HepG2 (cell line): ENCODE results near the gene SOST. TPM values are rescaled to one million over a fixed set of nuclear protein-coding genes. Genes with fewer than 3 reads are reported as not detected.
A peak's percentile ranks its signal among the peaks of the same experiment; 100 is the strongest.

Experiments used
- BCL3 ChIP-seq: sonication (generic); formaldehyde crosslinking; IDR thresholded peaks from 2 replicates; pipeline ENCODE4 v1.5.1; 2020; ENCODE audit warnings: mild to moderate bottlenecking, missing genetic modification reagents, moderate library complexity
- CHD2 ChIP-seq: IDR thresholded peaks from 2 replicates; pipeline ENCODE4 v1.6.1; 2011; ENCODE audit warnings: low read depth, low read length, improper control_type of control experiment
- GRHL1 ChIP-seq: sonication (generic); formaldehyde crosslinking; conservative IDR thresholded peaks from 2 replicates; pipeline ENCODE4 v1.8.0; 2022; ENCODE audit warnings: missing genetic modification reagents
- HNF4G ChIP-seq, 2 experiments: sonication (generic) in 1 of 2; formaldehyde crosslinking in 1 of 2; IDR thresholded peaks; 2 replicates each; pipeline versions ENCODE4 v1.4.0 to v1.6.1; 2011 to 2020; ENCODE audit warnings: borderline replicate concordance in 2 of 2, low read depth in 2 of 2, mild to moderate bottlenecking in 2 of 2, low read length in 1 of 2, missing genetic modification reagents in 1 of 2, moderate library complexity in 1 of 2
- IKZF5 ChIP-seq: IDR thresholded peaks from 2 replicates; pipeline ENCODE4 v1.6.1; 2018; ENCODE audit warnings: missing genetic modification reagents, mild to moderate bottlenecking, missing compliant biosample characterization
- IRF2 ChIP-seq: IDR thresholded peaks from 2 replicates; pipeline ENCODE4 v1.6.1; 2018; ENCODE audit warnings: missing genetic modification reagents, missing compliant biosample characterization
- MIER2 ChIP-seq: IDR thresholded peaks from 2 replicates; pipeline ENCODE4 v1.6.1; 2016; ENCODE audit warnings: missing biosample characterization, missing genetic modification reagents
- POGK ChIP-seq: sonication (generic); formaldehyde crosslinking; conservative IDR thresholded peaks from 2 replicates; pipeline ENCODE4 v1.8.0; 2022; ENCODE audit warnings: mild to moderate bottlenecking, moderate library complexity, missing genetic modification reagents
- SIX4 ChIP-seq: sonication (generic); formaldehyde crosslinking; IDR thresholded peaks from 2 replicates; pipeline ENCODE4 v1.4.0; 2020; ENCODE audit warnings: missing genetic modification reagents
- ZBTB4 ChIP-seq: sonication (generic); formaldehyde crosslinking; IDR thresholded peaks from 2 replicates; pipeline ENCODE4 v1.4.0; 2020; ENCODE audit warnings: missing genetic modification reagents, mild to moderate bottlenecking, borderline replicate concordance
- ZHX1 ChIP-seq: sonication (generic); formaldehyde crosslinking; IDR thresholded peaks from 2 replicates; pipeline ENCODE4 v1.8.1; 2022; ENCODE audit warnings: low read depth, mild to moderate bottlenecking, missing genetic modification reagents
- ZKSCAN1 ChIP-seq: fragments of 150-350 bp; IDR thresholded peaks from 2 replicates; pipeline ENCODE4 v1.6.1; 2014; ENCODE audit warnings: low read length
- ZNF382 ChIP-seq: sonication (generic); formaldehyde crosslinking; IDR thresholded peaks from 2 replicates; pipeline ENCODE4 v1.5.0; 2020; ENCODE audit warnings: missing genetic modification reagents, mild to moderate bottlenecking, borderline replicate concordance
- ZNF614 ChIP-seq: IDR thresholded peaks from 2 replicates; pipeline ENCODE4 v1.6.1; 2018; ENCODE audit warnings: missing biosample characterization, missing genetic modification reagents, inconsistent platforms, borderline replicate concordance
- ZNF619 ChIP-seq: sonication (generic); formaldehyde crosslinking; IDR thresholded peaks from 2 replicates; pipeline ENCODE4 v1.4.0; 2020; ENCODE audit warnings: mild to moderate bottlenecking, missing genetic modification reagents
- polyA plus RNA-seq, 8 experiments: library from polyadenylated mRNA; depleted of rRNA in 3 of 8; stranded (reverse) in 7 of 8; unstranded in 1 of 8; fragments of >200 nt; fragmentation: Illumina TruSeq in 4 of 8; extraction: Trizol in 4 of 8; gene quantifications; 2 replicates each; pipeline versions ENCODE4 v1.2.1 to v1.2.3, GENCODE V29; 2011 to 2016; ENCODE audit warnings: low read depth in 4 of 8, missing spikeins in 1 of 8, mixed read lengths in 1 of 8; ENCODE audit not compliant: insufficient read depth in 1 of 8
- total RNA-seq, 5 experiments: library from RNA; depleted of rRNA; stranded (reverse); fragments of >200 nt; fragmentation: Illumina TruSeq; extraction: Trizol; gene quantifications; 2 replicates each; pipeline ENCODE4 v1.2.3, GENCODE V29; 2016; ENCODE audit warnings: low read depth in 1 of 5

The SOST gene
- total and polyA plus RNA-seq, 2 of the 13 experiments (the other 11 are each of a cell fraction or from before 2014, with no cell fraction given), result not detected

- TF ChIP-seq IKZF5 (CRISPR knock-in tag) (peak; percentile 86; the same call in 1 of the 2 replicates), POGK (CRISPR knock-in tag) (0 out of 2 replicates have a peak, but pooled peaks have one; percentile 60), ZBTB4 (CRISPR knock-in tag) (no peak), ZNF614 (CRISPR knock-in tag) (peak; percentile 79), SIX4 (CRISPR knock-in tag) (0 out of 2 replicates have a peak, but pooled peaks have one; percentile 35), ZNF382 (CRISPR knock-in tag) (no peak), IRF2 (CRISPR knock-in tag) (peak; percentile 92), ZHX1 (0 out of 2 replicates have a peak, but pooled peaks have one; percentile 40), CHD2 (no peak), HNF4G (IDR thresholded peaks at IDR 0.05; ENCODE audit: borderline replicate concordance, low read depth, low read length) (no peak), HNF4G (CRISPR knock-in tag; IDR thresholded peaks at IDR 0.05; ENCODE audit: borderline replicate concordance, low read depth) (no peak), ZNF619 (peak; percentile 76; the same call in 1 of the 2 replicates), MIER2 (CRISPR knock-in tag) (0 out of 2 replicates have a peak, but pooled peaks have one; percentile 44), BCL3 (CRISPR knock-in tag) (0 out of 2 replicates have a peak, but pooled peaks have one; percentile 28), ZKSCAN1 (peak; percentile 26; the same call in 1 of the 2 replicates), GRHL1 (CRISPR knock-in tag) (no peak)
These were observed 1.8 kb upstream of the SOST start (continued) for GRCh38 chr17:43760254-43760852.
